Adrenal gland (tissue), 12 donors: ENCODE data around the gene CLIC4. TPM values are rescaled to one million over a fixed set of nuclear protein-coding genes. Genes with fewer than 3 reads are reported as not detected.

Experiments
- DNase-seq, 7 donors: peaks; one replicate each; pipeline ENCODE4 v3.0.0-alpha.2; 2019 to 2020
- H3K27ac ChIP-seq, 5 donors: fragments of 200-600 bp; sonication (generic) in 4 of 5; 1 replicate in 3 of 5; 2 replicates in 2 of 5; pipeline versions ENCODE4 v1.5.1 to v1.8.0; 2016 to 2020; ENCODE audit warnings: mild to moderate bottlenecking in 1 of 5
- H3K27me3 ChIP-seq: fragments of 200-600 bp; 2 replicates; pipeline ENCODE4 v1.8.0; 2021
- H3K36me3 ChIP-seq, 2 donors: fragments of 200-600 bp; replicated peaks in 1 of 2; 1 replicate in 1 of 2; 2 replicates in 1 of 2; pipeline versions ENCODE4 v1.5.1 to v1.8.0; 2018 to 2022
- H3K4me1 ChIP-seq, 2 donors: fragments of 200-600 bp; replicated peaks in 1 of 2; 1 replicate in 1 of 2; 2 replicates in 1 of 2; pipeline versions ENCODE4 v1.5.1 to v1.8.0; 2018 to 2021
- H3K4me3 ChIP-seq, 4 donors: fragments of 200-600 bp; sonication (generic) in 3 of 4; one replicate each; pipeline ENCODE4 v1.5.1; 2016 to 2018
- H3K9me3 ChIP-seq, 3 donors: fragments of 200-600 bp; sonication (generic) in 1 of 3; replicated peaks in 1 of 3; 1 replicate in 2 of 3; 2 replicates in 1 of 3; pipeline versions ENCODE4 v1.5.1 to v1.8.0; 2016 to 2021
- POLR2A ChIP-seq, 2 donors: fragments of 450-650 bp; IDR thresholded peaks; one replicate each; pipeline ENCODE4 v1.6.1; 2017; ENCODE audit warnings: antibody characterized with exemption in 2 of 2, mild to moderate bottlenecking in 2 of 2, moderate library complexity in 1 of 2
- WGBS, 4 donors: extraction: QIAGEN DNeasy Blood & Tissue Kit in 2 of 4; methylation state at CpG; one replicate each; pipeline versions ENCODE4 v1.1.5 to v1.1.7; 2013 to 2017; 5-methylcytosine and 5-hydroxymethylcytosine counted together
- intact Hi-C, 2 donors: fragments of 100-400 bp; cut with DNase I; formaldehyde crosslinking; loops; one replicate each; pipeline versions ENCODE4 v1.14.1 to v1.15.0; 2022 to 2023
- polyA plus RNA-seq, 3 donors: library from polyadenylated mRNA; stranded (reverse); fragments of 200-250 nt in 2 of 3; fragments of 350-450 nt in 1 of 3; fragmentation: Illumina TruSeq in 1 of 3; extraction: RNeasy Lipid Tissue Mini Kit (QIAGEN cat#74804) in 1 of 3; gene quantifications; one replicate each; pipeline ENCODE4 v1.2.3, GENCODE V29; 2013 to 2014
- total RNA-seq, 9 donors: library from RNA; depleted of rRNA in 4 of 9; stranded (reverse); fragments of >200 nt in 4 of 9; fragments of 120-200 nt in 1 of 9; fragmentation: NEBNext Ultra II Directional in 1 of 9; extraction: Animal tissue kit (Norgen Biotek cat#: 25700) in 1 of 9; gene quantifications; one replicate each; pipeline versions ENCODE4 v1.1.0 to v1.2.4, GENCODE V29; 2013 to 2023
- TF ChIP-seq, protein P1 (sequence below), 6 experiments: fragments of 450-650 bp in 4 of 6; fragments of 200-600 bp in 2 of 6; sonication (generic) in 1 of 6; IDR thresholded peaks; 1 replicate in 5 of 6; 2 replicates in 1 of 6; pipeline versions ENCODE4 v1.5.1 to v1.8.0; 2016 to 2021; ENCODE audit warnings: antibody characterized with exemption in 6 of 6, mild to moderate bottlenecking in 2 of 6, moderate library complexity in 1 of 6
- donor health status: healthy with polysubstance abuse.
- donor health status: Bipolar disorder and iron deficiency.
- donor health status: DM: yes; HTN: yes; CAD: no.
- donor health status: DM: no; HTN: no; CAD: no.
- donor health status: DM: no; HTN: no; CAD: no.
- donor health status: DM: yes; HTN: yes; CAD: no.

The CLIC4 gene
- total and polyA plus RNA-seq, 12 donors: 26.8 to 166 (median 107) TPM

- no peaks in the 10 kb centered on the region for H3K27me3 ChIP-seq
Observed at GRCh38 chr1:24769656-24770651, 24.7 kb downstream of the CLIC4 start.

DNA sequence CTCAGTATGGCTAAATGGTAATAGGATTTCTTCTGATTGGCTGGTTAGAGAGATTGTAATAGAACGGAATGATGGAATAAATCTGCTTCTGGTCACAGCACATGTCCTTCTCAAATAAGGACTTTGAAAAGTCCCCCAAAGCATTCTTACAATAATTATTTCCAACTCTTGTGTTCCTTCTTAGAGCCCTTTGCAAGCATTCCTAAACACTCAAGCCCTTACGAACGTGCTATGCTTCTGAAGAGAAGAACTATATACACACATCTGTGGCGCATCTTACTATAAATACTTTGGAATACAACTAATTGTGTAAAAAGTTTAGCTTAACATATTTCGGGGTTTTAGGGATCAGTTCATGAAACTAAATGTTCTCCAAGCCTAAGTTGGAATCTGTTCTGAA is 25.6 kb downstream of the CLIC4 start:
- no peaks in the 10 kb centered on the region for H3K27me3 ChIP-seq
- TF ChIP-seq, protein P1, sequence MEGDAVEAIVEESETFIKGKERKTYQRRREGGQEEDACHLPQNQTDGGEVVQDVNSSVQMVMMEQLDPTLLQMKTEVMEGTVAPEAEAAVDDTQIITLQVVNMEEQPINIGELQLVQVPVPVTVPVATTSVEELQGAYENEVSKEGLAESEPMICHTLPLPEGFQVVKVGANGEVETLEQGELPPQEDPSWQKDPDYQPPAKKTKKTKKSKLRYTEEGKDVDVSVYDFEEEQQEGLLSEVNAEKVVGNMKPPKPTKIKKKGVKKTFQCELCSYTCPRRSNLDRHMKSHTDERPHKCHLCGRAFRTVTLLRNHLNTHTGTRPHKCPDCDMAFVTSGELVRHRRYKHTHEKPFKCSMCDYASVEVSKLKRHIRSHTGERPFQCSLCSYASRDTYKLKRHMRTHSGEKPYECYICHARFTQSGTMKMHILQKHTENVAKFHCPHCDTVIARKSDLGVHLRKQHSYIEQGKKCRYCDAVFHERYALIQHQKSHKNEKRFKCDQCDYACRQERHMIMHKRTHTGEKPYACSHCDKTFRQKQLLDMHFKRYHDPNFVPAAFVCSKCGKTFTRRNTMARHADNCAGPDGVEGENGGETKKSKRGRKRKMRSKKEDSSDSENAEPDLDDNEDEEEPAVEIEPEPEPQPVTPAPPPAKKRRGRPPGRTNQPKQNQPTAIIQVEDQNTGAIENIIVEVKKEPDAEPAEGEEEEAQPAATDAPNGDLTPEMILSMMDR (IDR thresholded peaks at IDR 0.05): no peak
- TF ChIP-seq POLR2A (IDR thresholded peaks at IDR 0.05): no peak
- WGBS, 4 donors: 64 to 80% (median 74%) methylated on average over 5 of the region's 5 CpGs
- peaks cover 22 to 31% of the 10 kb centered on the region in 2 donors for H3K4me1 ChIP-seq
- peak overlapping the region in 4 of 5 donors; percentile 43 to 81 (median 60) for H3K27ac ChIP-seq
- H3K36me3 ChIP-seq: no peaks in the 10 kb centered on the region
- intact Hi-C loops: no loop called here
- H3K9me3 ChIP-seq: no peaks in the 10 kb centered on the region
- DNase-seq: no peak
- no peak overlapping the region for H3K4me3 ChIP-seq

More at GRCh38 chr1:24769656-24770651, 24.7 kb downstream of the CLIC4 start:
- intact Hi-C loops: no loop called here
- peak in 1 of 7 donors; percentile 40 for DNase-seq
- H3K4me3 ChIP-seq: no peak overlapping the region
- no peaks in the 10 kb centered on the region for H3K9me3 ChIP-seq
- H3K4me1 ChIP-seq: peaks cover 32 to 38% of the 10 kb centered on the region in 2 donors
- no peaks in the 10 kb centered on the region for H3K36me3 ChIP-seq
- peak overlapping the region; percentile 28 to 81 (median 53) for H3K27ac ChIP-seq
- TF ChIP-seq, protein P1 (IDR thresholded peaks at IDR 0.05): no peak
- no peak for TF ChIP-seq POLR2A (IDR thresholded peaks at IDR 0.05)
- 24 to 34% (median 31%) methylated on average over 2 of the region's 2 CpGs for WGBS, 4 donors

GRCh38 chr1:24771574-24771973 is 26.3 kb downstream of the CLIC4 start:
- TF ChIP-seq POLR2A (IDR thresholded peaks at IDR 0.05): no peak
- TF ChIP-seq, protein P1 (IDR thresholded peaks at IDR 0.05): no peak
- H3K4me1 ChIP-seq: peaks cover 20 to 31% of the 10 kb centered on the region in 2 donors

GRCh38 chr1:24773618-24774017 is 28.4 kb downstream of the CLIC4 start:
- Histone ChIP-seq H3K36me3 (no peaks in the 10 kb centered on the region), H3K4me1 (peaks cover 16 to 30% of the 10 kb centered on the region in 2 donors), H3K27me3 (no peaks in the 10 kb centered on the region), H3K4me3 (no peak overlapping the region), H3K27ac (no peak overlapping the region), H3K9me3 (no peaks in the 10 kb centered on the region)
- TF ChIP-seq, protein P1 (IDR thresholded peaks at IDR 0.05): no peak
- no peak for TF ChIP-seq POLR2A (IDR thresholded peaks at IDR 0.05)
- intact Hi-C loops: no loop called here
- no peak for DNase-seq

More at GRCh38 chr1:24771574-24771973, 26.3 kb downstream of the CLIC4 start:
- DNase-seq: no peak
- intact Hi-C loops: no loop called here
- Histone ChIP-seq H3K36me3 (no peaks in the 10 kb centered on the region), H3K27ac (peak overlapping the region in 2 of 5 donors; percentile 50 to 81), H3K4me3 (no peak overlapping the region), H3K27me3 (no peaks in the 10 kb centered on the region), H3K9me3 (no peaks in the 10 kb centered on the region)
